Right lobe of liver (tissue), 4 donors: ENCODE measurements around the gene MRPL16.

ENCODE experiments used
- CTCF ChIP-seq, 4 donors: fragments of 200-600 bp in 3 of 4; fragments of 450-650 bp in 1 of 4; IDR thresholded peaks; one replicate each; pipeline versions ENCODE4 v1.5.1 to v1.8.0; 2016 to 2022; ENCODE audit warnings: antibody characterized with exemption in 4 of 4, mild to moderate bottlenecking in 2 of 4
- POLR2A ChIP-seq: fragments of 450-650 bp; IDR thresholded peaks from one replicate; pipeline ENCODE4 v1.6.1; 2017; ENCODE audit warnings: antibody characterized with exemption, mild to moderate bottlenecking
- donor health status: DM: no; HTN: no; CAD: no.
- donor health status: DM: no; HTN: no; CAD: no.
- donor health status: DM: no; HTN: yes; CAD: no.

GRCh38 chr11:59842316-59842715 lies 31.7 kb upstream of the MRPL16 start:
- TF ChIP-seq CTCF (IDR thresholded peaks at IDR 0.05) (no peak), POLR2A (no peak)
